GM12891 (cell line): ENCODE results near the gene DCUN1D3.

ENCODE experiments used
- POLR2A ChIP-seq: IDR thresholded peaks from 2 replicates; pipeline ENCODE4 v1.6.1; 2011; ENCODE audit warnings: low read depth, low read length, control low read depth
- POU2F2 ChIP-seq: IDR thresholded peaks from 2 replicates; pipeline ENCODE4 v1.6.1; 2011; ENCODE audit warnings: low read depth, mild to moderate bottlenecking, control low read depth, low read length, moderate library complexity

DNA sequence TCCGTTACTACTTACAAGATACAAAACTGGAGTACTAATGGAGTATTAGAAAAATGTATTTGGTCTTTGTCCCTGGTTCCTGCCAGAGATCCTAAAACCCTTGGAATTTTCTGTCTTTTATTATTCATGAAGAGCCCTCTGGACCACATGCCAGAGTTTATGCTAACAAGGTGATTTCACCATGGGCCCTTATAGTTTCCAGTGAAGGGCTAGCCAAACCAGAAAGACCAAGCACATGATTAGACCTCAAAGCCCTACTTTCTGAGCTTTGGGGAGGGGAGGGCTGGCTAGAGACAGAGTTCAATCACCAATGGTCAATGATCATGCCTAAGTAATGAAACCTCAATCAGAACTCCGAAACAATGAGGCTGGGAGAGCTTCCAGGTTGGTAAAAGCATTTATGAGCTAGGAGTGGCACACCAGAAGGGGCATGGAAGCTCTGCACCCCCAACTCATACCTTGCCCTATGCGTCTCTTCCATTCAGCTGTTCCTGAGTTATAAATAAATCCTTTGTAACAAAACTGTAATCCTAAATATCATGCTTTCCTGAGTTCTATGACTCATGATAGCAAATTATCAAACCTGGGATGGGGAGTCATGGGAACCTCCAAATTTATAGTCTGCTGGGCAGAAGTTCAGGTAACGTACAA is 10.4 kb downstream of the DCUN1D3 start:
- TF ChIP-seq POLR2A (no peak), POU2F2 (no peak)
